GM21529 (cell line): ENCODE results near the gene AATF.

ENCODE experiments used
- ATAC-seq: cut with Tn5 transposase; IDR thresholded peaks from one replicate; pipeline ENCODE4 v1.9.1; 2021; ENCODE audit not compliant: unreplicated experiment

Gene AATF

GRCh38 chr17:36929851-36930582 lies 18.7 kb upstream of the AATF start:
- no peak for ATAC-seq

GRCh38 chr17:36930583-36930900 lies 18.2 kb upstream of the AATF start:
- no peak for ATAC-seq

- no peak for ATAC-seq
These were observed 17.6 kb upstream of the AATF start for GRCh38 chr17:36931096-36931696.

- ATAC-seq, result no peak
These were observed 16.9 kb upstream of the AATF start for GRCh38 chr17:36931697-36932382.

DNA sequence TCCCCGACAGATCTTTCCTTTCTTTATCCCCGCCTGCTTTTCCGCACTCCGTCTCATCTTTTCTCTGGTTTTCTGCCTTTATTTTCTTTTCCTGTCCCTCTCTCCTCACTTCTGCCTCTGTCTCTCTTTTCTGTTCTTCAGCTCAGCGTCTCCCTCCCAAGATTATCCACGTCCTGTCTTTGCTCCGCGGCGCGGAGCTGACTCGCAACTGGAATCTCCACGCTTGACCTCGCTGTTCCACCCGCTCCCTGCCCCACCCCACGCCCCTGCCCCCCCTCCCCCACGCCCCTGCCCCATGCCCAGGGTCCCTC lies 16.4 kb upstream of the AATF start:
- ATAC-seq, result no peak

DNA sequence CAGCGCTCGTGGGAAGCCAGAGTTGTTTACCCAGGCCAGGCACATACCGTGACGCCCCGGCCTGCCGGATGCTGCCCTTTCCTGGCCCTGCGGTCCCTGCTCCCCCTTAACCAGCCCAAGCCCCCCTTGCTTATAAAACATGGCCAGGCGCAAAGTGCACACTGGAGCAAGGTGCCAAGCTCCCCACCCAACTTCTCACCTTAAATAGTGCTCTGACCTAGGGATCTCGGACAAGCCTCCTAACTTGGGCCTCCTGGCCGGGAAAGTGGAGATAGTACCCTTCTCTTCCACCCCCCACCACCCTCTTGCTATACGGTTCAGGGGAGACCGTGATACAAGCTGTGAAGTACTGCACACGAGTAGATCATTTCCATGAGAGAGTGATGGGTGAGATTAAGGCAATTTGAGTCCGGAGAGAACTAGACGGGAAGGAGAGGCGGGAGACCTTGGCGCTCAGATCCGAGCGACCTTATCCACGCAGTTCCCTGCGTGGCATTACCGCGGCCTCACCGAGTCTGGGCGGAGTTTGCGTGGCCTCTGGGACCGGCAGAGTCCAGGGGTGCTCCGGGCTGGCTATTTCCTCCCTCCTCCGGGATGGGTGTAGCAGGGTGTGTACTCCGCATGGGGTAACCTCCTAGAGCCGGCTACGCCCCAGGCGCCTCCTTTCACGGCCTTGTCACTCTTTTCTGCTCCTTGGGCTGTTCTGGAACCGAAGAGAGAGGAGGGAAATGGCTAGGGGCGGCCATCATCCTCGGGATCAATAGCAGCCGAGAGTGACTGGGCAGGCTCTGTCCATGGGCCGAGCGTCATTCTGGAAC lies 15.9 kb upstream of the AATF start:
- ATAC-seq, result no peak

GRCh38 chr17:36933512-36934143 lies 15.1 kb upstream of the AATF start:
- ATAC-seq, result no peak

- no peak for ATAC-seq
These were observed 14.5 kb upstream of the AATF start for GRCh38 chr17:36934144-36934691.

GRCh38 chr17:36934692-36935630 lies 13.8 kb upstream of the AATF start:
- no peak for ATAC-seq

GRCh38 chr17:36935671-36936454 lies 12.9 kb upstream of the AATF start:
- no peak for ATAC-seq

DNA sequence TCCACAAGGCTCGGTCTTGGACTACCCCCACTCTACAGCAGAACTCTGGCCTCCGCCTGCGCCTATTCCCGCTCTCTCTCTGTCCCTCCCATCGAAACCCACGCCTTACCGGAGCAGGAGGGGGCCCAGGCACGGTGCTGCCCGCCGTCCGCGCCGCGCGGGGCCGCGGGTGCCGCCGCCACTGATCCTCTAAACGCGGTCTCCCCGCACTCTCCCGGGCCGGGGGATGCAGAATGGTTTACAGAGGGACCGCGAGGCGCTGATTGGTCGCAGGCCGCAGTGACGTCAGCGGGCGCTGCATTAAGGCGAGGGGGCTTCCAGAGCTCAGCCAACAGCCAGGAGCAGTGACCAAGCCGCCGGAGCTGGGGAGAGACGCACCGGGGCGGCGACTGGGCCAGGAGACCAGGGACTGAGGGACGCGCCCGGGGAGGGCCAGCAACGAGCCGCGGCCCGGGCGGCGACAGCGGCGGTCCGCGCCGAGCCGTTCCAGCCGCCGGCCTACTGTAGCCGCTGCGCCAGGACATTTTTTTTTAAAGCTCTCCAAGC lies 12.2 kb upstream of the AATF start:
- no peak for ATAC-seq

- ATAC-seq, result no peak
These were observed 11.5 kb upstream of the AATF start, which contains the start of gene LHX1 for GRCh38 chr17:36937001-36937958. LHX1 (plus strand) TSS chr17:36937475; CDS start chr17:36938198, 723 bp downstream.

DNA sequence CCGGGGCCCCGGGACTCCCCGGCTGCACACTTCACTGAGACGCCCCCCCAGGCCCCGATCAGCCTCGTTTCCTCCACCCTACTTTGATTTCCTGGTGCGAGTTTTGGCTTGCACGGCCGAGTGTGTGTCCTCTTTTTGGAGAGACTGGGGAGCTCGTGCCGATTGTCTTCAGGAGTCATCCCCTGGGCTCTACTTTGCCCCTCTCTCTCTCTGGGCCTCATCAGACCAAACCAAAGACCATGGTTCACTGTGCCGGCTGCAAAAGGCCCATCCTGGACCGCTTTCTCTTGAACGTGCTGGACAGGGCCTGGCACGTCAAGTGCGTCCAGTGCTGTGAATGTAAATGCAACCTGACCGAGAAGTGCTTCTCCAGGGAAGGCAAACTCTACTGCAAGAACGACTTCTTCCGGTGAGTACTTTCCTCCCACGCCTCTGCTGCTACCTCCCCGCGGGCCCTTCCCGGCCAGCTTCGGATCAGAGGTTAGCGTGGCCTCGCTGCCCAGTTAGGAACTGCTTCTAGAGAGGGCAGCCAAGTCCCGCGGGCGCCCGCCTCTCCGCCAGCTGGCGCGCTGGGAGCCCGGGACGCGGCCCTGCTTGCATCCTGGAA lies 10.7 kb upstream of the AATF start:
- ATAC-seq, result no peak

DNA sequence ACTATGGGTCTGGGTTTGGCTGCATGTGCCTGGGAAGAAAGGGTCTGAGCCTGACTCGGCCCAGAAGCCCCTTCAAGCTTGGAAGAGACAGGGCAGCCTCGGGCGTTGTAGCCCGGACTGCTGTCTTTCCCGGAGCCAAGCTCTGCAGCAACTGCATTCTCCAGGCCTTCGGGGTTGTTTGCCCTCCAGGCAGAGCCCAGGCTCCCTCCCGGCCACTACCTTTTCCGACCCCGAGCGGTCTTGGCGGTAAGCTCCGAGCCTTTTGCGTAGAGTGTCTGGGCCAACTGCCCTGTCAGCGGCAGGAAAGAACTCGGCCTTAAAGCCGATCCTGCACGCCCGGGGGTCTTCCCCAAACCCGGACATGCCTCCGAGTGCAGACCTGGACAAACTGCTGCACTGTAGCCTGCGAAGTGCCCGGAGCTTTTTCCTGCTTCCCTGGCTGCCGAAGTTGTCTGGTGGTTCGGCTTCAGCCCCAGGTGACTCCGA lies 10.1 kb upstream of the AATF start:
- no peak for ATAC-seq

- no peak for ATAC-seq
These were observed 9.5 kb upstream of the AATF start for GRCh38 chr17:36939052-36939801.

DNA sequence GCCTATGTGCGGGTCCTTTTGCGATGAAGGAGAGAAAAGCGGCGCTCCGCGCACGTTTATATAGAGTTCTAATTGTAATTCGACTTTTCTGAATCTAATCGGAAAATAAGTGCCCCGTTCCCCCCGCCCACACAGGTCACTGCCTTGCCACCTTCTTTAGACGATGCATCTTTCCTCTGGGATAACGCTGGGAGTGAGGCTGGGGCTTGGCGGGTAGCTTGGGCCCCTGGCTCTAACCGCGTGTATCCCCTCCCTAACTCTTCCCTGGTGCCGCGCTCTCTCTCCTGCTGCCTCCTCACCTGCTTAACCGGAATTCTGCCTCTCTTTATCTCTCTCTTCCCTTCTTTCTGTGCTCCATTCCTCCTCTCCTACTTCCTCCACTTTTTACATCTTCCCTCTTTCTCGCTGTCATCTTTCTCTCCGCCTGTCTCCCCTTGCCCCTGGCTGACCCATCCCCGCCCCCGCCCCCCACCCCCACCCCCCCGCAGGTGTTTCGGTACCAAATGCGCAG lies 8.9 kb upstream of the AATF start:
- ATAC-seq, result no peak
